Tracheal epithelial cell (primary cell): Measurements from ENCODE around the gene CFH. TPM values are rescaled to one million over a fixed set of nuclear protein-coding genes. Genes with fewer than 3 reads are reported as not detected.

Source experiments
- total RNA-seq: library from RNA; depleted of rRNA; stranded (reverse); fragments of >200 nt; gene quantifications from 2 replicates; pipeline ENCODE4 v1.2.1, GENCODE V29; 2014

Gene CFH
- 19.3 and 37.3 TPM in 2 replicates for total RNA-seq

DNA sequence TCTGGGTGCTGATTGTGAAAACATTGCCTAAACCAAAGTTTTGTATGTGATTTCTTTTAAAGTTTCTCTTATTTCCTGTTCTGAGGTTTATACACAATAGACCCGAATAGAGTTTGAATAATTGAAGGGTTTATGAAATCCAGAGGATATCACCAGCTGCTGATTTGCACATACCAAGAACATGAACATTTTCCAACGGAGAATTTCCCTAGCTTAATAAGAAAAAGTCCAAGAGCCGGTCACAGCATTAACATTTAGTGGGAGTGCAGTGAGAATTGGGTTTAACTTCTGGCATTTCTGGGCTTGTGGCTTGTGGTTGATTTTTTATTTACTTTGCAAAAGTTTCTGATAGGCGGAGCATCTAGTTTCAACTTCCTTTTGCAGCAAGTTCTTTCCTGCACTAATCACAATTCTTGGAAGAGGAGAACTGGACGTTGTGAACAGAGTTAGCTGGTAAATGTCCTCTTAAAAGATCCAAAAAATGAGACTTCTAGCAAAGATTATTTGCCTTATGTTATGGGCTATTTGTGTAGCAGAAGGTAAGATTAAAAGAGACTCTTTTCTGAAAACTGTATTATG is at the start of gene CFH:
CFH (plus strand) TSS at position 407 of the 579 bp plus-strand sequence; CDS start at position 482, 75 bp downstream.

DNA sequence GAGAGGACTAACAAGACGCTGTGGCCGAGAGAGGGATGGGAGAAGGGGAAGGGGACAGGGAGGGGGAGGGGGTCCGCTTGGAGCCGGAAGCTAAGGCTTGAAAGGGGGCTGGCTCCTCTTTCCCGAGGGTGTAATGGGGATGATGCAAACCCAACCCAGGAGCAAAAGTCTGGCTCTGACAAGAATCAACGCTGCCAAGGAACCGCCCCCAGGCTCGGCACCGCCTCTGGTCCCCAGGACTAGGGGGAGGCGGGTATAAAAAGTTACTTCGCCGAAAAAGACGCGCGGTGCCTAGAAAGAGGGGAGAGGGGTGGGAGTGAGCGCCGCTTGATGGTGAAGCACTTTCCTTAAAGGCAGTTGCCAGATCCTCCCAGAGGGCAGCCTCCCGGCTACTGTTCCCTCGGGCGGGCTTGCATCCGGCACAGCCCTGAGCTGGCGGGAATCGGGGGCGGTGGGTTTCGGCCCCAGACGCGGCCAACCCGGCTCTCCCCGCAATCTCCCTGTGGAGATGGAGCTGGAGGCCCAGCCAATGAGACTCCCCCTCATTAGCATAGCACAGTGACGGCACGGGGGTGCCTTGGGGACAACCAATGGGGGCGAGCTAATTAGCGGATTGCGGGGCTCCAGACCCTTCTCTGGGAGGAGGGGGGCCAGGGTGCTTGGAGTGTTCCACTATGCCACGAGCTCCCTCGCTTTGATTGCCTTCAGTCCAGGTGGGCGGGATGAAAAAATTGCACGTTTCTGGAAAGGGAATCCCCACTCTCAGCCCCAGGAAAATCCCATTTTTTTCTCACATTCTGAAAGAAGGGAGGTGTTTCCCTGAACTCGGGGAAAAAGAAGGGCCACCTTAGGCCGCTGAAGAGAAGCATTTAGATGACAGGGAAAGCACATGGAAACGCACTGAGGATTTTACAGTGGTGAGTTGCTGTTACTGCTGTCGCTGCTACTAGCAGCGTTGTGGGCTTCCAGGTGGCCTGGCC is 43.2 kb upstream of the CFH start, which contains the start of gene KCNT2:
KCNT2 (minus strand) TSS at position 51 of the 980 bp plus-strand sequence. CDS start 131 bp downstream, outside the sequence.

DNA sequence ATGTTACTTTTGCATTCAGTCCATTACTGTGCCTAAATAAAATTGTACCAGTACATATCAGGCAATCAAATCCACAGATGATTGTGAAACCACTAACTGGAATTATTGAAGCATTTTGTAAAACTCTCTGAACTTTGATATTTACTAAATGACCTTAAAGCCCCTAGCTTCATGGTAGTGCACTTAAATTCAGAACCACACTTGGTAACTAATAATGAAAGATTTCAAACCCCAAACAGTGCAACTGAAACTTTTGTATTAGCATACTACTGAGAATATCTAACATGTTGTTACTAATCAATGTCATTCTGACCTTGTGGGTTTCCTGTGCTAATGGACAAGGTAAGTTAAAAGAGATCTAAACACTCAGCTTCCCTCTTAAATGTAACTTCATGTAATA is 122.8 kb downstream of the CFH start, which contains the start of gene CFHR3:
CFHR3 (plus strand) TSS at position 238 of the 400 bp plus-strand sequence; CDS start at position 285, 47 bp downstream.

Other genes starting within 250 kb of the CFH start
- gene KCNT2, start 43.6 kb upstream of the CFH start, total RNA-seq, result under 0.01 and 0.21 TPM in 2 replicates
- gene CFHR3, start 122.8 kb downstream of the CFH start, total RNA-seq, result not detected in 2 replicates
- gene CFHR1, start 167.7 kb downstream of the CFH start, total RNA-seq, result not detected in 2 replicates
- not detected in 2 replicates for gene CFHR4, start 236.0 kb downstream of the CFH start, total RNA-seq